ENCODE measurements around the gene SYCE3. TPM values are rescaled to one million over a fixed set of nuclear protein-coding genes. Genes with fewer than 3 reads are reported as not detected.

Gene SYCE3
- total RNA-seq, 1 donor from 2014 or later: 0.76 TPM

DNA sequence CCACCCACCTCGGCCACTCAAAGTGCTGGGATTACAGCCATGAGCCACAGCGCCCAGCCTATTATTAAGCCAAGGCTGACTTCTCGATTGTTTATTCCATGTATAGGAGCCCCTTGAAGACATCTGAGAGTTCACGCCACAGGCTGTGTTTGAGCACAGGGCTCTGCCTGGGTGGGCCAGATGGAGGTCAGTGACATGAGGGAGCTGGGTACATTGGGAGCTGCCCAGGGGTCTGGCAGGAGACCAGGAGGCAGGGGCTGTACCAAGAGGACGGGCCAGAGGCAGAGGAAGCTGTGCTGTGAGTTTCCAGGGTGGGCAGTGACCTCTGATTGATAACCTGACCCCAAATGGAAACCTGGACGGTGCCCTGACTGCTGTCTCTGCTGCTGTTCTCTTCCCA, 60.6 kb downstream of the SYCE3 start:
- DNase-seq (ENCODE audit: low spot score in 2 of 2, unreplicated experiment in 2 of 2): no peak
- Mint-ChIP-seq H3K9me3 (no peaks in the 10 kb centered on the region), H3K4me3 (no peak overlapping the region), H3K27me3 (ENCODE audit: low read depth) (no peaks in the 10 kb centered on the region), H3K36me3 (no peaks in the 10 kb centered on the region), H3K4me1 (peaks cover 3% of the 10 kb centered on the region), H3K27ac (no peak overlapping the region)
- TF ChIP-seq, protein P1, sequence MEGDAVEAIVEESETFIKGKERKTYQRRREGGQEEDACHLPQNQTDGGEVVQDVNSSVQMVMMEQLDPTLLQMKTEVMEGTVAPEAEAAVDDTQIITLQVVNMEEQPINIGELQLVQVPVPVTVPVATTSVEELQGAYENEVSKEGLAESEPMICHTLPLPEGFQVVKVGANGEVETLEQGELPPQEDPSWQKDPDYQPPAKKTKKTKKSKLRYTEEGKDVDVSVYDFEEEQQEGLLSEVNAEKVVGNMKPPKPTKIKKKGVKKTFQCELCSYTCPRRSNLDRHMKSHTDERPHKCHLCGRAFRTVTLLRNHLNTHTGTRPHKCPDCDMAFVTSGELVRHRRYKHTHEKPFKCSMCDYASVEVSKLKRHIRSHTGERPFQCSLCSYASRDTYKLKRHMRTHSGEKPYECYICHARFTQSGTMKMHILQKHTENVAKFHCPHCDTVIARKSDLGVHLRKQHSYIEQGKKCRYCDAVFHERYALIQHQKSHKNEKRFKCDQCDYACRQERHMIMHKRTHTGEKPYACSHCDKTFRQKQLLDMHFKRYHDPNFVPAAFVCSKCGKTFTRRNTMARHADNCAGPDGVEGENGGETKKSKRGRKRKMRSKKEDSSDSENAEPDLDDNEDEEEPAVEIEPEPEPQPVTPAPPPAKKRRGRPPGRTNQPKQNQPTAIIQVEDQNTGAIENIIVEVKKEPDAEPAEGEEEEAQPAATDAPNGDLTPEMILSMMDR (IDR thresholded peaks at IDR 0.05; ENCODE audit: unreplicated experiment): no peak

Other genes with a start within 250 kb of the SYCE3 start
- 19.0 to 20.7 TPM (median 19.2 TPM) in 3 replicates for gene DENND6B, start 235.9 kb downstream of the SYCE3 start, total RNA-seq
- 79.4 to 83.7 TPM (median 80.1 TPM) in 3 replicates for gene PPP6R2, start 219.6 kb downstream of the SYCE3 start, total RNA-seq
- 95.8 to 106 TPM (median 105 TPM) in 3 replicates for gene SBF1, start 87.9 kb downstream of the SYCE3 start, total RNA-seq
- gene ADM2, start 81.4 kb downstream of the SYCE3 start, total RNA-seq: 1.4 to 2.0 TPM (median 1.5 TPM) in 3 replicates
- gene MIOX, start 76.1 kb downstream of the SYCE3 start, total RNA-seq: 0.34 to 0.66 TPM in 2 of 3 replicates, not detected in the other
- gene LMF2, start 55.2 kb downstream of the SYCE3 start, total RNA-seq: 65.2 to 66.2 TPM (median 65.2 TPM) in 3 replicates
- 57.9 to 63.1 TPM (median 60.3 TPM) in 3 replicates for gene NCAPH2, start 54.7 kb downstream of the SYCE3 start, total RNA-seq
- 0.65 to 5.0 TPM (median 2.4 TPM) in 3 replicates for gene SCO2, start 37.3 kb downstream of the SYCE3 start, total RNA-seq
- 9.3 to 10.3 TPM (median 9.9 TPM) in 3 replicates for gene TYMP, start 32.9 kb downstream of the SYCE3 start, total RNA-seq
- 0.07 to 0.11 TPM (median 0.09 TPM) in 3 replicates for gene KLHDC7B, start 17.0 kb downstream of the SYCE3 start, total RNA-seq
- gene CPT1B, start 15.5 kb upstream of the SYCE3 start, total RNA-seq: 109 to 112 TPM (median 111 TPM) in 3 replicates
- gene CHKB, start 19.9 kb upstream of the SYCE3 start, total RNA-seq: 115 to 118 TPM (median 116 TPM) in 3 replicates
- 2.8 to 3.2 TPM (median 2.8 TPM) in 3 replicates for gene MAPK8IP2, start 37.9 kb upstream of the SYCE3 start, total RNA-seq
- 45.2 to 51.5 TPM (median 49.9 TPM) in 3 replicates for gene ARSA, start 65.2 kb upstream of the SYCE3 start, total RNA-seq
- gene SHANK3, start 109.9 kb upstream of the SYCE3 start, total RNA-seq: 14.2 to 14.8 TPM (median 14.3 TPM) in 3 replicates
- gene ACR, start 175.3 kb upstream of the SYCE3 start, total RNA-seq: 1.0 to 2.2 TPM (median 1.2 TPM) in 3 replicates
- gene RABL2B, start 220.7 kb upstream of the SYCE3 start, total RNA-seq: 42.3 to 48.3 TPM (median 47.5 TPM) in 3 replicates